Neural progenitor cell (in vitro differentiated cells): Measurements from ENCODE around the gene MAN1A1.

ENCODE experiments used
- EZH2 ChIP-seq: fragments of 200-600 bp; sonication (generic); IDR thresholded peaks from 2 replicates; pipeline ENCODE4 v1.6.1; 2017; ENCODE audit warnings: antibody characterized with exemption, mild to moderate bottlenecking, moderate library complexity
- TF ChIP-seq, protein P1 (sequence below): fragments of 200-600 bp; sonication (generic); IDR thresholded peaks from 2 replicates; pipeline ENCODE4 v1.5.1; 2017; ENCODE audit warnings: antibody characterized with exemption, mild to moderate bottlenecking

DNA sequence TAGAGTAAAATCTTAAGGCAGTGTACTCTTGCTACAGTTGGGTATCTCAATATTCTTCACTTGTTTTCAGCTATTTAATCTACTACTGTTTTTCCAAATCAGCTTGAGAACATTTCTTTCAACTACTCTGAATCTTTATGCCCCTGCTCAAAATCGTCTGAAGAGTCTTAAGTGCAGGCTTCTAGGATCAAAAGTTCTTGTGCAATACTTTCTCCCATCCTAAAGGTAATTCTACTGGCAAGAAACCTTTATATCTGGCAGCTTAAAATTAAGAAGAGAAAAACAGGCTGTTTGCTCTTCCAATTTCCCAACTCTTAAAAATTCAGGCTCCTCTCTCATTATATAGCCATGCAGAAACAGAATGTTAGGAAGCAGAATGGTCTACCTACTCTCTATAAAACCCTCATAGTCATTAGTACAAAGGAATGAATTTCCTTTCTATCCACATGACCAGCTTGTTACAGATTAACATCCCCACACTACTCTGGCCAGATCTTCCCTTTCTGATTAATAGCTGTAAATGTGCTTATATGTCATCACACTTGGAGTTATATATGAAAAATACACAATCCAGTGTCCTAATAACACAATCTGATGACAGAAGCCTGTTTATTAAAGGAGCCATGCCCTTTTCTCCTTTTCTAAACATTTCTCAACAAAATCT, 148.9 kb downstream of the MAN1A1 start:
- TF ChIP-seq, protein P1, sequence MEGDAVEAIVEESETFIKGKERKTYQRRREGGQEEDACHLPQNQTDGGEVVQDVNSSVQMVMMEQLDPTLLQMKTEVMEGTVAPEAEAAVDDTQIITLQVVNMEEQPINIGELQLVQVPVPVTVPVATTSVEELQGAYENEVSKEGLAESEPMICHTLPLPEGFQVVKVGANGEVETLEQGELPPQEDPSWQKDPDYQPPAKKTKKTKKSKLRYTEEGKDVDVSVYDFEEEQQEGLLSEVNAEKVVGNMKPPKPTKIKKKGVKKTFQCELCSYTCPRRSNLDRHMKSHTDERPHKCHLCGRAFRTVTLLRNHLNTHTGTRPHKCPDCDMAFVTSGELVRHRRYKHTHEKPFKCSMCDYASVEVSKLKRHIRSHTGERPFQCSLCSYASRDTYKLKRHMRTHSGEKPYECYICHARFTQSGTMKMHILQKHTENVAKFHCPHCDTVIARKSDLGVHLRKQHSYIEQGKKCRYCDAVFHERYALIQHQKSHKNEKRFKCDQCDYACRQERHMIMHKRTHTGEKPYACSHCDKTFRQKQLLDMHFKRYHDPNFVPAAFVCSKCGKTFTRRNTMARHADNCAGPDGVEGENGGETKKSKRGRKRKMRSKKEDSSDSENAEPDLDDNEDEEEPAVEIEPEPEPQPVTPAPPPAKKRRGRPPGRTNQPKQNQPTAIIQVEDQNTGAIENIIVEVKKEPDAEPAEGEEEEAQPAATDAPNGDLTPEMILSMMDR: no peak
- TF ChIP-seq EZH2: no peak
